GM23338 (cell line): ENCODE results near the gene CEACAM18. TPM values are rescaled to one million over a fixed set of nuclear protein-coding genes. Genes with fewer than 3 reads are reported as not detected.

Experiments
- ATAC-seq: fragments of 200-7000 bp; cut with Tn5 transposase; 3 replicates; pipeline ENCODE4 v1.9.1; 2020
- DNase-seq: peaks from one replicate; pipeline ENCODE4 v3.0.0-alpha.2; 2015; ENCODE audit warnings: low spot score
- H2AFZ ChIP-seq: fragments of 200-600 bp; sonication (generic); 2 replicates; pipeline ENCODE4 v1.8.0; 2016; ENCODE audit warnings: antibody characterized with exemption, mild to moderate bottlenecking, moderate library complexity
- H3F3A ChIP-seq: fragments of 200-600 bp; sonication (generic); replicated peaks from 2 replicates; pipeline ENCODE4 v1.8.0; 2017; ENCODE audit warnings: antibody characterized with exemption, mixed run types, low read depth
- H3K27ac ChIP-seq: fragments of 200-600 bp; sonication (generic); 2 replicates; pipeline ENCODE4 v1.6.1; 2016; ENCODE audit warnings: low read depth
- H3K27me3 ChIP-seq: fragments of 200-600 bp; sonication (generic); 2 replicates; pipeline ENCODE4 v1.8.0; 2016; ENCODE audit warnings: mild to moderate bottlenecking, mixed run types, moderate library complexity; ENCODE audit not compliant: insufficient read depth
- H3K36me3 ChIP-seq: fragments of 200-600 bp; sonication (generic); 2 replicates; pipeline ENCODE4 v1.8.0; 2016; ENCODE audit warnings: mild to moderate bottlenecking; ENCODE audit not compliant: insufficient read depth
- H3K4me1 ChIP-seq: fragments of 200-600 bp; sonication (generic); 2 replicates; pipeline ENCODE4 v1.8.0; 2016; ENCODE audit warnings: mild to moderate bottlenecking, moderate library complexity; ENCODE audit not compliant: insufficient read depth
- H3K4me2 ChIP-seq: fragments of 200-600 bp; sonication (generic); 2 replicates; pipeline ENCODE4 v1.7.1; 2017; ENCODE audit warnings: mixed run types
- H3K4me3 ChIP-seq: fragments of 200-600 bp; sonication (generic); 2 replicates; pipeline ENCODE4 v1.6.1; 2016; ENCODE audit warnings: mixed run types
- H3K79me2 ChIP-seq: fragments of 200-600 bp; sonication (generic); replicated peaks from 2 replicates; pipeline ENCODE4 v1.8.0; 2017; ENCODE audit warnings: mild to moderate bottlenecking; ENCODE audit not compliant: insufficient read depth
- H3K9me2 ChIP-seq: fragments of 200-600 bp; sonication (generic); 2 replicates; pipeline ENCODE4 v1.8.0; 2017; ENCODE audit not compliant: insufficient read depth
- H4K20me1 ChIP-seq: fragments of 200-600 bp; sonication (generic); replicated peaks from 2 replicates; pipeline ENCODE4 v1.8.0; 2017; ENCODE audit warnings: mild to moderate bottlenecking; ENCODE audit not compliant: insufficient read depth
- H3K27ac Mint-ChIP-seq: 2 replicates; pipeline ENCODE4 v1.8.0; 2020; ENCODE audit warnings: inconsistent platforms, mild to moderate bottlenecking, moderate library complexity, mixed read lengths
- H3K27me3 Mint-ChIP-seq: 3 replicates; pipeline ENCODE4 v1.8.0; 2022; ENCODE audit warnings: low read depth, mild to moderate bottlenecking, moderate library complexity, mixed read lengths, inconsistent platforms; ENCODE audit not compliant: insufficient read depth, poor library complexity
- H3K36me3 Mint-ChIP-seq: 3 replicates; pipeline ENCODE4 v1.8.0; 2021; ENCODE audit warnings: low read depth, mild to moderate bottlenecking, inconsistent platforms, moderate library complexity, mixed read lengths
- H3K4me1 Mint-ChIP-seq: 3 replicates; pipeline ENCODE4 v1.8.0; 2020; ENCODE audit warnings: mild to moderate bottlenecking, inconsistent platforms, mixed read lengths
- H3K4me3 Mint-ChIP-seq: 3 replicates; pipeline ENCODE4 v1.8.0; 2021; ENCODE audit warnings: moderate library complexity, mild to moderate bottlenecking, inconsistent platforms, mixed read lengths
- H3K9me3 Mint-ChIP-seq: 3 replicates; pipeline ENCODE4 v1.8.0; 2020; ENCODE audit warnings: moderate library complexity, mild to moderate bottlenecking, inconsistent platforms, mixed read lengths
- CTCF ChIP-seq, 2 experiments: fragments of 200-600 bp in 1 of 2; sonication (generic) in 1 of 2; conservative IDR thresholded peaks; 2 replicates each; pipeline versions ENCODE4 v1.5.1 to v1.6.1; 2016 to 2017; ENCODE audit warnings: antibody characterized with exemption in 2 of 2, low read depth in 2 of 2, mild to moderate bottlenecking in 2 of 2, moderate library complexity in 1 of 2
- REST ChIP-seq: IDR thresholded peaks from one replicate; pipeline ENCODE4 v1.6.1; 2018; ENCODE audit warnings: antibody characterized with exemption; ENCODE audit not compliant: unreplicated experiment
- polyA plus RNA-seq: library from polyadenylated mRNA; unstranded; fragments of >200 nt; fragmentation: Nextera tagmentation; extraction: Ambion mirVana; gene quantifications from 2 replicates; pipeline ENCODE4 v1.2.1, GENCODE V29; 2016
- total RNA-seq: library from RNA; depleted of rRNA; stranded (reverse); fragments of >200 nt; shearing (Covaris generic); gene quantifications from 2 replicates; pipeline ENCODE4 v1.2.3, GENCODE V29; 2014

Gene CEACAM18
- total and polyA plus RNA-seq, 2 experiments from 2014 or later = not detected

- peak; percentile 92 for ATAC-seq
- no peaks in the 10 kb centered on the region for H3K27me3 ChIP-seq
Measured at GRCh38 chr19:51473009-51473707, 5.2 kb upstream of the CEACAM18 start.

More at GRCh38 chr19:51473009-51473707, 5.2 kb upstream of the CEACAM18 start:
- Mint-ChIP-seq H3K4me1 (no peaks in the 10 kb centered on the region), H3K27me3 (peaks cover 15% of the 10 kb centered on the region), H3K27ac (no peak overlapping the region), H3K9me3 (peaks cover 51% of the 10 kb centered on the region), H3K4me3 (no peak overlapping the region), H3K36me3 (peaks cover 3% of the 10 kb centered on the region)
- Histone ChIP-seq H3K4me3 (no peak overlapping the region), H3F3A (no peaks in the 10 kb centered on the region), H2AFZ (no peak overlapping the region), H3K36me3 (no peaks in the 10 kb centered on the region), H4K20me1 (no peaks in the 10 kb centered on the region), H3K27ac (no peak overlapping the region), H3K4me1 (no peaks in the 10 kb centered on the region), H3K79me2 (no peaks in the 10 kb centered on the region), H3K4me2 (no peak overlapping the region), H3K9me2 (0 out of 2 replicates have a peak, but pooled peaks cover 3% of the 10 kb centered on the region)
- peak; percentile 87 for DNase-seq
- no peak for TF ChIP-seq REST
- peak; percentile 86 to 97 for TF ChIP-seq CTCF (conservative IDR thresholded peaks at IDR 0.05; ENCODE audit: low read depth in 2 of 2)
